ENCODE data around the gene CLSTN1.
"Not testable (repeated sequence)": the region's sequence is repeated elsewhere in the genome, so short reads cannot be mapped to it uniquely, and the experiment has no call there.

Gene CLSTN1

GRCh38 chr1:9798236-9799130 is 25.3 kb downstream of the CLSTN1 start:
- no peaks in the 10 kb centered on the region for H3K27me3 Mint-ChIP-seq
- no peaks in the 10 kb centered on the region for H3K9me3 Mint-ChIP-seq
- peaks cover 44% of the 10 kb centered on the region for H3K4me1 Mint-ChIP-seq
- H3K36me3 Mint-ChIP-seq (ENCODE audit: insufficient read depth), result peaks cover 4% of the 10 kb centered on the region
- peak overlapping the region; percentile 99 for H3K27ac Mint-ChIP-seq (ENCODE audit: low read depth)
- no peak for ATAC-seq (replicated peaks; ENCODE audit: extremely low read depth, poor library complexity, severe bottlenecking)
- DNase-seq (ENCODE audit: low spot score in 2 of 2), result no peak
- peak overlapping the region; percentile 84 for H3K4me3 Mint-ChIP-seq

- Mint-ChIP-seq H3K36me3 (ENCODE audit: insufficient read depth) (peaks cover 1% of the 10 kb centered on the region), H3K27me3 (no peaks in the 10 kb centered on the region), H3K27ac (ENCODE audit: low read depth) (peak overlapping the region; percentile 75), H3K4me3 (peak overlapping the region; percentile 31), H3K9me3 (no peaks in the 10 kb centered on the region), H3K4me1 (peaks cover 57% of the 10 kb centered on the region)
- no peak for DNase-seq (ENCODE audit: low spot score in 2 of 2)
- ATAC-seq (replicated peaks; ENCODE audit: extremely low read depth, poor library complexity, severe bottlenecking), result no peak
Measured at GRCh38 chr1:9797049-9797448, 26.7 kb downstream of the CLSTN1 start.

DNA sequence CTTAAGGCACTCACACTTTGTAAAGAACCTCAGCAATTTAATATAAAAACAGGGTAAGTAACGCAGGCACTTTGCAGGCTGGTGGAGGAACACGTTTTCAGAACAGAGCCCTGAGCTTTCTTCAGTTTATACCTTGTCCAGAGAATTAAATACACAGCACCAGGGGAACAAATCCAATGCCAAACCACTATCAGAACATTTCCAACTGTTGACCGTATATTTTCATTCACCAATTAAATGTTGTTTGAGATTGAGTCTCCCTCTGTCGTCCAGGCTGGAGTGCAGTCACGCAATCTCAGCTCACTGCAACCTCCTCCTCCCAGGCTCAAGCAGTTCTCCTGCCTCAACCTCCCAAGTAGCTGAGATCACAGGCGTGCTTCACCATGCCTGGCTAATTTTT is 29.7 kb downstream of the CLSTN1 start:
- Mint-ChIP-seq H3K4me1 (peaks cover 51% of the 10 kb centered on the region), H3K36me3 (ENCODE audit: insufficient read depth) (no peaks in the 10 kb centered on the region), H3K9me3 (no peaks in the 10 kb centered on the region), H3K4me3 (no peak overlapping the region), H3K27me3 (no peaks in the 10 kb centered on the region), H3K27ac (ENCODE audit: low read depth) (no peak overlapping the region)
- no peak for DNase-seq (ENCODE audit: low spot score in 2 of 2)
- no peak for ATAC-seq (replicated peaks; ENCODE audit: extremely low read depth, poor library complexity, severe bottlenecking)

- peaks cover 47% of the 10 kb centered on the region for H3K4me1 Mint-ChIP-seq
- no peaks in the 10 kb centered on the region for H3K36me3 Mint-ChIP-seq (ENCODE audit: insufficient read depth)
- DNase-seq (ENCODE audit: low spot score in 2 of 2) (no peak), ATAC-seq (replicated peaks; ENCODE audit: extremely low read depth, poor library complexity, severe bottlenecking) (no peak)
- no peak overlapping the region for H3K4me3 Mint-ChIP-seq
- H3K9me3 Mint-ChIP-seq, result no peaks in the 10 kb centered on the region
- H3K27ac Mint-ChIP-seq (ENCODE audit: low read depth), result no peak overlapping the region
- H3K27me3 Mint-ChIP-seq, result no peaks in the 10 kb centered on the region
Measured at GRCh38 chr1:9793291-9793690, 30.5 kb downstream of the CLSTN1 start.

GRCh38 chr1:9792156-9793042 is 31.4 kb downstream of the CLSTN1 start:
- H3K27ac Mint-ChIP-seq (ENCODE audit: low read depth), result peak overlapping the region; percentile 79
- peaks cover 45% of the 10 kb centered on the region for H3K4me1 Mint-ChIP-seq
- DNase-seq (ENCODE audit: low spot score in 2 of 2) (no peak), ATAC-seq (replicated peaks; ENCODE audit: extremely low read depth, poor library complexity, severe bottlenecking) (no peak)
- no peaks in the 10 kb centered on the region for H3K9me3 Mint-ChIP-seq
- H3K4me3 Mint-ChIP-seq, result no peak overlapping the region
- no peaks in the 10 kb centered on the region for H3K27me3 Mint-ChIP-seq
- H3K36me3 Mint-ChIP-seq (ENCODE audit: insufficient read depth), result no peaks in the 10 kb centered on the region

GRCh38 chr1:9789700-9790099 is 34.1 kb downstream of the CLSTN1 start:
- H3K27ac Mint-ChIP-seq (ENCODE audit: low read depth), result not testable (repeated sequence)

DNA sequence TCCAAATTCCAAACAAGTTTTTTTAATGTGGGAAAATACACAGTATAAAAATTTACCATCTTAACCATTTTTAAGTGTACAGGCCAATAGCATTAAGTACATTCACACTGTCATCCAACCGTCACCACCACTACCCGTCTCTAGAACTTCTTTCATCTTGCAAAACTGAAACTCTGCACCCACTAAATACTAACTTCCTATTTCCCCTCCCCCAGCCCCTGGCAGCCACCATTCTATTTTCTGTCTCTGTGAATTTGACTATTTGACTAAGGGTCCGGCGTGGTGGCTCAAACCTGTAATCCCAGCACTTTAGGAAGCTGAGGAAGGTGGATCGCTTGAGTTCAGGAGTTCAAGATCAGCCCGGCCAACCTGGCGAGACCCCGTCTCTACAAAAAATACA is 36.1 kb downstream of the CLSTN1 start:
- peak overlapping the region; percentile 98 for H3K27ac Mint-ChIP-seq (ENCODE audit: low read depth)
- peak; percentile 99 for ATAC-seq (replicated peaks; ENCODE audit: extremely low read depth, poor library complexity, severe bottlenecking)
- peak; percentile 29 to 54 for DNase-seq (ENCODE audit: low spot score in 2 of 2)
- H3K27me3 Mint-ChIP-seq, result no peaks in the 10 kb centered on the region
- peaks cover 2% of the 10 kb centered on the region for H3K36me3 Mint-ChIP-seq (ENCODE audit: insufficient read depth)
- peak overlapping the region; percentile 79 for H3K4me3 Mint-ChIP-seq
- peaks cover 41% of the 10 kb centered on the region for H3K4me1 Mint-ChIP-seq
- no peaks in the 10 kb centered on the region for H3K9me3 Mint-ChIP-seq

More at GRCh38 chr1:9789700-9790099, 34.1 kb downstream of the CLSTN1 start:
- not testable (repeated sequence) for H3K9me3 Mint-ChIP-seq; ATAC-seq (replicated peaks; ENCODE audit: extremely low read depth, poor library complexity, severe bottlenecking); H3K4me3 Mint-ChIP-seq; H3K27me3 Mint-ChIP-seq; DNase-seq (ENCODE audit: low spot score in 2 of 2); H3K36me3 Mint-ChIP-seq (ENCODE audit: insufficient read depth)
- peaks cover 43% of the 10 kb centered on the region for H3K4me1 Mint-ChIP-seq

- DNase-seq (ENCODE audit: low spot score in 2 of 2), result no peak
- H3K27ac Mint-ChIP-seq (ENCODE audit: low read depth), result no peak overlapping the region
- H3K4me3 Mint-ChIP-seq, result no peak overlapping the region
- no peaks in the 10 kb centered on the region for H3K9me3 Mint-ChIP-seq
- ATAC-seq (replicated peaks; ENCODE audit: extremely low read depth, poor library complexity, severe bottlenecking), result no peak
- H3K4me1 Mint-ChIP-seq, result peaks cover 31% of the 10 kb centered on the region
- H3K27me3 Mint-ChIP-seq, result no peaks in the 10 kb centered on the region
- H3K36me3 Mint-ChIP-seq (ENCODE audit: insufficient read depth), result peaks cover 2% of the 10 kb centered on the region
Measured at GRCh38 chr1:9785406-9785805, 38.4 kb downstream of the CLSTN1 start.

- DNase-seq (ENCODE audit: low spot score in 2 of 2) (peak; percentile 40 to 52), ATAC-seq (replicated peaks; ENCODE audit: extremely low read depth, poor library complexity, severe bottlenecking) (no peak)
- peaks cover 26% of the 10 kb centered on the region for H3K4me1 Mint-ChIP-seq
- H3K27ac Mint-ChIP-seq (ENCODE audit: low read depth), result no peak overlapping the region
- no peak overlapping the region for H3K4me3 Mint-ChIP-seq
- H3K9me3 Mint-ChIP-seq, result no peaks in the 10 kb centered on the region
- H3K27me3 Mint-ChIP-seq, result no peaks in the 10 kb centered on the region
- H3K36me3 Mint-ChIP-seq (ENCODE audit: insufficient read depth), result peaks cover 2% of the 10 kb centered on the region
Measured at GRCh38 chr1:9784508-9785133, 39.1 kb downstream of the CLSTN1 start.

GRCh38 chr1:9782897-9783296 is 40.9 kb downstream of the CLSTN1 start:
- peaks cover 21% of the 10 kb centered on the region for H3K4me1 Mint-ChIP-seq
- H3K9me3 Mint-ChIP-seq, result no peaks in the 10 kb centered on the region
- ATAC-seq (replicated peaks; ENCODE audit: extremely low read depth, poor library complexity, severe bottlenecking) (no peak), DNase-seq (ENCODE audit: low spot score in 2 of 2) (no peak)
- H3K27me3 Mint-ChIP-seq, result no peaks in the 10 kb centered on the region
- H3K27ac Mint-ChIP-seq (ENCODE audit: low read depth), result no peak overlapping the region
- no peak overlapping the region for H3K4me3 Mint-ChIP-seq
- peaks cover 2% of the 10 kb centered on the region for H3K36me3 Mint-ChIP-seq (ENCODE audit: insufficient read depth)

DNA sequence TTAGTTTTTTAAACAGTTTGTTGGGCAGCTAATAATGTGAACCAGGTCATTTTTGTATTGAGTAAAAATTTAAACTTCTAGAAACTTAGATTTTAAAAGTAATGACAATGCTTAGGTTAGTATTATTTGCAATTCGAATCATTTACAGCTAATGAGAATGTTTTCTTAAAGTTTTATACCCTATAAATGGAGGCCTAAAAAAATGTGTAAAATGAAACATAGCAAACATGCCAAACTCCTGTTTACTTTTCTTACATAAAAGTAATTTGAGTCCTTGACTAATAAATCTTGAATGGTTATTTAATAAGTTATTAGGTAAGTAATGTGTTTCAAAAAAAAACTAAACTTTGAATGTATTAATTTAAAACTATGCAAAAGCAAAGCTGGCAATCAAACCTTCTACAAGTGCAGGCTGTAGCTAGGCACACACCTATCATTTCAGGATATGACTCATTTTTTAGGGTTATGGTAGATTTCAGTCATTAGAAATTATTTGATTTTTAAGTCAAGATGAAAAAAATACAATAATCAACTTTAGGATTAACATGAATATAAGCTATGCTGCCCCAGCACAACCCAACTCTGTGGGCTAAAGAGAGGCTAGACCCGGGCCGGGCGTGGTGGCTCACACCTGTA is 41.5 kb downstream of the CLSTN1 start:
- Mint-ChIP-seq H3K27me3 (no peaks in the 10 kb centered on the region), H3K27ac (ENCODE audit: low read depth) (no peak overlapping the region), H3K4me3 (no peak overlapping the region), H3K36me3 (ENCODE audit: insufficient read depth) (peaks cover 2% of the 10 kb centered on the region), H3K9me3 (no peaks in the 10 kb centered on the region), H3K4me1 (peaks cover 18% of the 10 kb centered on the region)
- no peak for ATAC-seq (replicated peaks; ENCODE audit: extremely low read depth, poor library complexity, severe bottlenecking)
- no peak for DNase-seq (ENCODE audit: low spot score in 2 of 2)

- no peak overlapping the region for H3K27ac Mint-ChIP-seq (ENCODE audit: low read depth)
- no peaks in the 10 kb centered on the region for H3K9me3 Mint-ChIP-seq
- DNase-seq (ENCODE audit: low spot score in 2 of 2), result no peak
- H3K36me3 Mint-ChIP-seq (ENCODE audit: insufficient read depth), result no peaks in the 10 kb centered on the region
- no peak for ATAC-seq (replicated peaks; ENCODE audit: extremely low read depth, poor library complexity, severe bottlenecking)
- H3K4me1 Mint-ChIP-seq, result peaks cover 21% of the 10 kb centered on the region
- no peak overlapping the region for H3K4me3 Mint-ChIP-seq
- H3K27me3 Mint-ChIP-seq, result no peaks in the 10 kb centered on the region
Measured at GRCh38 chr1:9780554-9781110, 43.1 kb downstream of the CLSTN1 start.
